ENCODE results near the gene PANK4.
"Not testable (repeated sequence)": the region's sequence is repeated elsewhere in the genome, so short reads cannot be mapped to it uniquely, and the experiment has no call there.

Gene PANK4

DNA sequence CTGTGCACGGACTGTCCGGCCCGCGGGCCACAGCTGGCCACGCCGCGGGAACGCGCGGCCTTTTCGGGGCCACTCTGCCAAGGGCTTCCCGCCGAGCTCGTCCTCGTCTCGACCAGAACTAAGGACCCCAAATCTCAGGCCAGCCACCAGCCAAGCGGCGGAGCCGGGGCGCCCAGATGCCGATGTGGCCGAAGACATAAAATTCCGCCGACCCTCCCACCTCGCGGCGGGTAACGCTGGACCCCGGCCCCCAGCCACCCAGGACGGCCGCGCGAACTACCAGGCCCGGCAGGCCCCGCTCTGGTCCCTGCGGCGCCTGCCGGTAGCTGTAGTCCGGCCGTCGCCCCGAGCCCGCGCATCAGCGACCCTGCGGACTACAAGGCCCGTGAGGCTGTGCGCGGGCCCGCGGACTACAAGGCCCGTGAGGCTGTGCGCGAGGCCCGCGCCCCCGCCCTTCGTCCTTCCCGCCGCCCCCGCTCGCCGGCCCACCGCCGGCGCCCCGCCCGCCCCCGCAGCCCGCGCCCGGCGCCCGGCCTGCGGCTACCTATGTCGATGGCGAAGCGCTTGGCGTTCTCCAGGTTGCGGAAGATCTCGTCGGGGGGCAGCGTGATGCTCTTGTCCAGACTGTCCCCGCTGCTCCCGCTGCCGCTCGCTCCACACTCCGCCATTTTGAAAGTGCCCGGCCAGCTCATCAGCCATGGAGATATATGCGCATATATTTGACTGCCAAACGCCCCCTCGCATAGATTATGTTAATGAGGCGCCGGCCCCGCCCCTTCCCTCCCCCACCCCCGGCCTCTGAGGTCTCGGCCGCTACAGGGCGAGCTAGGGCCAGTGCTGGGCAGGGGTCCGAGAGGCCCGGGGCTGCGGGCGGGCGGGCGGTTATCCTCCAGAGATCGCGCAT is at the start of gene PANK4:
Gene PANK4, minus strand, starts transcription at position 677 of the 904 bp plus-strand sequence. Its CDS starts 9 bp downstream, at position 668.
- peak; percentile 87 for DNase-seq (ENCODE audit: low spot score)

DNA sequence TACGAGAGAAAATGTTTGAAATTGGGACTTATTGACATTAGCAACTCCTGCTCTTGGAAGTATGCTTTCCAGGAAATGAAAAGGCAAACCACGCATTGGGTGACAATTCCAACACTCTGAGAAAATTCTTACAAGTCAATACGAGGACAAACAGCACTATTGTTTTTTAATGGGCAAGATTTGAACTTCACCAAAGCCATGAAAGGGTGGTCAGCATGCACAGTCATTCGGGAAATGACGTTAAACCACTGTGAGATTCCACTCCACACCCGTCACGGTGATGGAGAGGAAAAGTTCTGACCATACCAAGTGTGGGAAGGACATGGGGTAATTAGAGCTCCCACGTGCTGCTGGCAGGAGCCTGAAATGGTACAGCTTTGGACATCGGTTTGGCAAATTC is 48.0 kb upstream of the PANK4 start:
- no peak for DNase-seq (ENCODE audit: low spot score)

DNA sequence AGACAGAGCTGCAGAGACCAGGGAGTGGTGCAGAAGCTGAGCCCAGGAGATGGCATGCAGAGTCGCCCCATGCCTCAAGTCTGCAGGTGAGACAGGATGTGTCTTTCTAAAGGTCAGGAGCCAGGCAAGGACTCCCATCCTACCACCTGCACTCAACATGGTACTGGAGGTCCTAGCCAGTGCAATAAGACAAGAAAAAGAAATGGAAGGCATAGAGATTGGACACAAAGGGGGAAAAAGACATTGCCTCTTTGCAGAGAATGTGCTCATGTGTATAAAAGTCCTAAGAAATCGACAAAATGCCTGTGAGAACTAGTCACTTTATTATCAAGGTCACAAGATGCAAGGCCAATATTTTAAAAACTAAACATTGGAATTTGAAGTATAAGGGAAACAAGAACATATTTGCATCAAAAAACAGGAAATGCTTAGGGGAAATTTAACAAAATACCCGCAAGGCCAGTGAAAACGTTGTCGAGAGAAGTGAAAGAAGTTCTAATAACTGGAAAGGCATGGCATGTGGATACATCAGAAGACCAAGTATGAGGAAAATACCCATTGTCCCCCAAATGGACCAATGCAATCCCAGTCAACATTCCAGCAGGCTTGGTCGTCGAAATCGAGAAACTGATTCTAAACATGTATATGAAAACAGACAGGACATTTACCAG is 47.0 kb upstream of the PANK4 start:
- no peak for DNase-seq (ENCODE audit: low spot score)

DNA sequence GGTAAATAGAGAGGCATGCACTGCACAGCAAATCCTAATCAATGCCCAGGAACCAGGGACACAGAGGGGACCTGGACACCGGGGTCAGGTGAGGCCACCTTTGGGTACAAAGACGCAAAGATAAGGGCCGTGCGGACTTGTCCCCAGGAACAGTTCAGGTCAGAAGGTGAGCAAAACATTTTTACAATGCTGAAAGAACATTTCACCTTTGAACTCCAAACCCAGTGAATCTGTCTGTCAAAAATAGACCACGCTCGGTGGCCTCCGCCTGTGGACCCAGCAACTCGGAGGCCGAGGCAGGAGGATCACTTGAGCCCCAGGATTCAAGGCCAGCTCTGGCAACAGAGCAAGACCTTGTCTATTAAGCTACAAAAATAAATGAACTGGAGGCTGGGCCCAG is 45.0 kb upstream of the PANK4 start:
- no peak for DNase-seq (ENCODE audit: low spot score)

DNA sequence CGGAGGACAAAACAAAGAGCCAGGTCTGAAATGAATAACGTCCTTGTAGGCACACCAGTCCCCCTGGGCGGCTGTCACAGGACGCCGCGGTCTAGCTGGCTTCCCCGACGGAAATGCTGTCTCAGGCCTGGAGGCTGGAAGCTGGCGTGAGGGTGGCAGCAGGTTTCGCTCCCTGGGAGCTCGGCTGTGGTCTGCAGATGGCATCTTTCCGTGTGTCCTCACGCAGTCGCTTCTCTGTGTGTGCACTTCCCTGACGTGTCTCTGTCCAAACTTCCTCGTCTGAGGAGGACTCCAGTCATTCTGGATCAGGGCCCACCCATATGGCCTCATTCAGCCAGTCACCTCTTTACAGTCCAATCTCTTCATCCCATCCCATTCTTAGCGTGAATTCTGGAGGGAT is 43.9 kb upstream of the PANK4 start:
- no peak for DNase-seq (ENCODE audit: low spot score)

DNA sequence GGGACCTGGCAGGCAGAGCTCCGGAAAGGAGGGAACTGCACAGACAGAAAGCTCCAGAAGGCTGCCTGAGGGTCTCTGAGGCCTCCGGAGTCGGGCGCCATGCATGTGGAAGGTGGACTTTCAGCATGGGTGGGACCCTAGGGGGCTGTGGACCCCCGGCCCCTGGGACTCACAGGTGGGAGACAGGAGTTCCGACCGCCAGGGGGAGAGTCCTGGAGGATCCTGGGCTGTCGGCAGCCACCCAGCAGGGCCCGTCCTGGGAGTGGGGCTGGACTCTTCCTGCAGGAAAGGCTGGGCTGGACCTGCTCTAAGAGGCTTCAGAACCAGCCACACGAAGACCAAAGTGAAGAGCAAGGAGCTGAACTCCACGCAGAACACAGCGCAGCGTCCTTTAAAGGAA is 43.3 kb upstream of the PANK4 start:
- not testable (repeated sequence) for DNase-seq (ENCODE audit: low spot score)

DNA sequence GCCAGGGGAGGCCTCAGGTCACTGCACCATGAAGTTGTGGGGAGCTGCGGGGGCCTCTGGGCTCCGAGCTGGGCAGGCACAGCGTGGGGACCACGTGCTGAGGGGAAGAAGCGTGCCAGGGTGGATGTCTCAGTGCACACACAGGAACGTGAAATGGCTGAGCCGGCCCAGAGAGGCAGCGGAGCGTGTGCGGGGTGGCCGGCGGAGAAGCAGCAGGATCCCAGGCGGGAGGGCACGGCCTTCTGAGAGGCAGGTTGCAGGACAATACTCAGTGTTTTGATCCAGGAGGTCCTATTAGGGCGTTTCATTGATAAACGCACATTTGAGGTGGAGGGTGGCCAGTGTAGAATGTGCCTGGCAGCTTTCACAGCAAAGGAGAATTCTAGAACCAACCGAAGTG is 42.7 kb upstream of the PANK4 start:
- no peak for DNase-seq (ENCODE audit: low spot score)

DNA sequence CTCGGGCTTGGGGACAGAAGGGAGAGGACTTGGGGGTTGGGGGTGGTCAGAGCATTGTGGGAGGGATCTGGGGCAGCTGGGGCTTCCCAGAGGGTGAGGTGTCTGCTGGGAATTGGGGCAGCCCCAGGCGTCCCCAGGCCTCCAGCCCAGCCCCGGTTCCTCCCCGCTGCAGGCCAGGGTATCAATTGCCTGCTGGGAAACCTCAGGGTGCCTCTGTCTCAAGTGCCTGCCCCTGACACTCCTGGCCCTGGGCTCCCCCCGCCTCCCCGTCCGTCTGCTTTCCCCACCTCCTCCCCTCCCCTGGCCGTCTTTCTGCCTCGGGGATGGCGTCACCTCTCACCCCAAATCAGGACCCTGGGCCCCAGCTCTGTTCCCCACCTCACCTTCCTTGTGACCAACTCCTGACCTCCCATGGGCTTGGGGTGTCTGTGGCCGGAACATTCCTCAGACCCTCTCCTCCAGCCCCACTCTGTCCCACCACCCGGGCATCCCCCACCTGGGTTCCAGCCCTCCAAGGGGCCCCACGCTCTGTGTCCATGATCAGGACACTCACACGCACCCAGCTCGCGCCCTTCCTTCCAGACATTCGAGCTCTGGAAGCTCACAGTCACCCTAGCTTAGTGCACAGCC is 41.9 kb upstream of the PANK4 start:
- not testable (repeated sequence) for DNase-seq (ENCODE audit: low spot score)

DNA sequence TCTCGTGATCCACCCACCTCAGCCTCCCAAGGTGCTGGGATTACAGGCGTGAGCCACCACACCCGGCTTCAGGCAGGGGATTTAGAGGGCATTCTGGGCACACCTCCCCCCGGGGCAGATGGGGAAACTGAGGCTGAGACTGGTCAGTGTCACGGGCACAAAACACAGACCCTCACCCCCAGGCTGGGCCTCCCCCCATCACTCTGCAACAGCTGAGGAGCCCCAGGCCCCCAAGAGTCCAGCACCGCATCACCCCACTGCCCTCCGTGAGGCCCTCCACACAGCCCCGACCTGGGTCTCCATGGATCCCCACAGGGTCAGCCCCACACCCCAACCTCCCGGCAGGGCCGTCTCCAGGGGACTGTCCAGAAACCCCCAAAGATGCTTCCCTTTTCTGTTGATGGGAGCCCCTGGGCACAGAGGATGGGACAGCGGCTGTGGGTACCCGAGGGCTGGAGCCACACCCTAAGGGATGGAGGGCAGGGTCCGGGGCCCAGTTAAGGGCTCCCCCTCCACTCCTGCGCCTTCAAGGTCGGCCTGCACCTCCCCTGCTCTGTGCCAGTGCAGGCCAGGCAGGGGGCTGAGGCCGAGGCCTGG is 40.8 kb upstream of the PANK4 start:
- DNase-seq (ENCODE audit: low spot score): no peak

DNA sequence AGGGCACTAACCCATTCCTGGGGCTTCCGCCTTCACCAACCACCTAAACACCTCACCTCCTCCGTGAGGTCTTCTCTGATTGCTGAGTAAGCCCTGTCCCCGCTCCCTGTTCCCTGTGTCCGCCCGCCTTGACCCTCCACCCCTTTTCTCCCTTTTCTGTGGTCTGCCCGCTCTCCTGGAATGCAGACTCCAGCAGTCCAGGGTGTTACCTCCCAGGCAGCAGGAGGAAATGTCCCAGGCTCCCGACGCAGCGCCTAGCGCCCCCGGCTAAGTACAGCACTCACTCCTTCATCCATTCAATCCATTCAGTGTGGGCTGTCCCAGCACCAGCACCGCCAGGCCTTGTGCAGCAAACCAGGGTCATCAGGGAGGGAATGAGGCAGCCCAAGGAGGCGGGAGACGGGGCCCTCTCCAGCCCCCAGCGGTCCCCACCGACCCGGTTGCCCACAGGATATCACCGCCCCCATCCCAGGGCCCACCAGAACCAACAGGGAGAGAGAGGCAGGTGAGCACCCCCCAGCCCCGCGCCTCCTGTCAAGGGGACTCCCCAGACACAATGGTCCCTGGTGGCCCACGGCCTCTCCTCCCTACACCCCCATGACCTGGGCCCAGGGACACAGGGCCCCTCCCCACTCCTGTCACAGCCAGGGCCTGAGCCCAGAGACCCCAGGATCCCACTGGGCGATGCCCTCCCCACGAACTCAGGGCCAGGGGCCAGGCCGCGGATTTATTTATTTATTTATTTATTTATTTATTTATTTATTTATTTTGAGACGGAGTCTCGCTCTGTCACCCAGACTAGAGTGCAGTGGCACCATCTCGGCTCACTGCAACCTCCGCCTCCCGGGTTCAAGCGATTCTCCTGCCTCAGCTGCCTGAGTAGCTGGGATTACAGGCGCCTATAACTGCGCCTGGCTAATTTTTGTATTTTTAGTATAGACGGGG is 40.0 kb upstream of the PANK4 start:
- no peak for DNase-seq (ENCODE audit: low spot score)

DNA sequence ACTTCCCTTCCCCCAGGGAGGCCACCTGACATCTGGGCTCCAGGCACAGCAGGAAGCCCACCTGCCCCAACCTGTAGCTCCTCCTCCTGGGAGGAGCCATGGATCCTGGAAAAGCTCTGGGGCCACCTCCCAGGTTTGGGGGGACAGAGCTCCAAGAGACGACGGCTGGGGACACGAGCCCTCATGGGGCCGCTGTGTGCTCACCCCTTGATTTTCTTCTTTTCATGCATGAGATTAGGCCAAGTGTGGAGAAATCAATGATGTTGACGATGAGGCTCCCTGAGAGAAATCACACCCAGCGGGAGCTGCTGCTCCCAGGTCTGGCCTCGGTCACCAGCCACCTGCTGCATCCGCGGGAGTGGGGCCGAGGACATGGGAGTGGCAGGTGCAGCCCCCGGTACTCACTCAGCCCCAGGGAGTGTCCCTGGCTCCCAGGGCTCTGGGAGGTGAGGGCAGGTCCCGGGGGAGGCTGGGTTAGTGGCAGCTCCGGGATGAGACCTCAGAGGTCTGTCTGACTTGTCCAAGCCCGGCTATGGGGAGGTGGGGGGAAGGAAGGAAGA is 38.5 kb upstream of the PANK4 start:
- DNase-seq (ENCODE audit: low spot score): no peak

DNA sequence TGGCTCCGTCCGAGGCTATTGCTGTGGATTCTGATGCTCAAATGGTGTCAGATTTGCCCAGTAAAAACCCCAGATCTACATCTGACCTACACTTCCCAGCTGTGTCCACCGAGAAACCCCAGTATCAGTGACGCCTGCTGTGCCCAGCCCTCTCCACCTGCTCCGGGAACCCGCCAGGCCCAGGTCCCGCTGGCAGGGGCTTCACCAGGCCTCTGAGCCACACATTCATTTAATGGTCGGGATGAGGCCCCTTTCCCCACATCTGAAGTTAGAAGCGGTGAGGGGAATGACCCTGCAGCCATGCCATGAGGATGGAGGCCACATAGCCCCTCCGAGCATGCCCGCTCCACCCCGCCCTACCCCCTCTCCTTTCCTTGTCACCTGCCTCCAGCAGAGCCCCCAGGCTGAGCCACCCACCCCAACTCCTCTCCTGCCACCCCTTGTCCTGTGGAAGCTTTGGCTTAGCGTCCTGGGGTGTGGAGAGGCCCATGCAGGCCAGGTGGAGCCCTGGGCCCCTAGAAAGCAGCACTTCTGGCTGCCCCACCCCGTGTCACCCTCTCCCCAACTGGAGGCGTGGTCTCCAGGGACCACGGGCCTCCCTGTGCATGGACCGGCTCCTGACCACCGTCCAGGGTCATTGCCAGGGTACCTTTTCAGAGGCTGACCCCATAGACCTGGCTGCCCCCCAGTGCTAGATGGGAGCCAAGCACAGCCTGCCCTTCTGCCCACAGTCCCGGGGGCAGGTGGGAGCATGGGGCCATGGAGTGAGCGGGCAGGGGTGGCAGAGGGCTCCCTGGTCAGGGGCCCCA is 37.8 kb upstream of the PANK4 start:
- DNase-seq (ENCODE audit: low spot score): no peak

DNA sequence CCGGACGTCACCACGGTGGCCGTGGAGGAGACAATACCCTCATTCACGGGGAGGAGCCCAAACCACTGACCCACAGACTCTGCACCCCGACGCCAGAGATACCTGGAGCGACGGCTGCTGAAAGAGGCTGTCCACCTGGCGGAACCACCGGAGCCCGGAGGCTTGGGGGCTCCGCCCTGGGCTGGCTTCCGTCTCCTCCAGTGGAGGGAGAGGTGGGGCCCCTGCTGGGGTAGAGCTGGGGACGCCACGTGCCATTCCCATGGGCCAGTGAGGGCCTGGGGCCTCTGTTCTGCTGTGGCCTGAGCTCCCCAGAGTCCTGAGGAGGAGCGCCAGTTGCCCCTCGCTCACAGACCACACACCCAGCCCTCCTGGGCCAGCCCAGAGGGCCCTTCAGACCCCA is 36.8 kb upstream of the PANK4 start:
- no peak for DNase-seq (ENCODE audit: low spot score)

DNA sequence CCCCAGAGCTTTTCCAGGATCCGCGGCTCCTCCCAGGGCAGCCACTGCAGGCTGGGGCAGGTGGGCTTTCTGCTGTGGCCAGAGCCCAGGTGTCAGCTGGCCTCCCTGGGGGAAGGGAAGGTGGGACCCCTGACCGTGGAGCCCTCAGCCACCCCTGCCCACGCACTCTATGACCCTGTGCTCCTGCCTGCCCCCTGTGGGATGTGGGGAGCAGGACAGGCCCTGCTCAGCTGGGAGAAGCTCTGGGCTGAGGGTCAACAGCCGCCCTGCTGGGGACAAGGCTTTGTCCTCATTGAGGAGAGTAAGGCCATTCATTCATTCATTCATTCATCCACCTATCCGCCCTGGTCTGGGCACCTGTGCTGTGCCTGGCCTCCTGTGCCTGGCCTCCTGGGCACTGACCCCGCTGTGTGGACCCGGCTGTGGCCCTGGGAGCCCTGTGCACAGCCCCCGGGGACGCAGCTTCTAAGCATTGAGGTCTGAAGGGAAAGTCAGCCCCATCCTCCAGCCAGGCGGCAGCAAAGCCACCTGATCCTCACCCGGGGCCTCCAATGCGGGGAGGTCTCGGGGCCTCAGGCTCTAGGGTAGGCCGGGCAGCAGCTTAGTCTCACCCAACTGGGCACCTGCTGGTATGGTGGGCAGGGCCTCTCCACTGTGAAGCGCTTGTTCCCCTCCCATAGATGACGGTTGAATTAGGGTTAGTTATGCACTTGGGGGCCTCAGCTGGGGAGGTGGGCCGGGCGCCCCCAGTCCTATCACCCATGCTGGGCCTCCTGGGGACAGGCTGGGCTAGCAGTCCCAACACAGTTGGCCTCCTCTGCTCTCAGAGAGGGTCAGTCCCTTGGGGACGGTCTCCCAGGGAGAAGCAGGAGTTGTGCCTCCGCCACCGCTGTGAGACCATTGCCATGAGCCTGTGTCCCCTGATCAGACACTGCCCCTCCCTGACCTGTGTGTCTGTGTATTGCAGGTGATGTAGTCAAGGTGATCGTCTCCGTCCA is 35.8 kb upstream of the PANK4 start:
- no peak for DNase-seq (ENCODE audit: low spot score)

DNA sequence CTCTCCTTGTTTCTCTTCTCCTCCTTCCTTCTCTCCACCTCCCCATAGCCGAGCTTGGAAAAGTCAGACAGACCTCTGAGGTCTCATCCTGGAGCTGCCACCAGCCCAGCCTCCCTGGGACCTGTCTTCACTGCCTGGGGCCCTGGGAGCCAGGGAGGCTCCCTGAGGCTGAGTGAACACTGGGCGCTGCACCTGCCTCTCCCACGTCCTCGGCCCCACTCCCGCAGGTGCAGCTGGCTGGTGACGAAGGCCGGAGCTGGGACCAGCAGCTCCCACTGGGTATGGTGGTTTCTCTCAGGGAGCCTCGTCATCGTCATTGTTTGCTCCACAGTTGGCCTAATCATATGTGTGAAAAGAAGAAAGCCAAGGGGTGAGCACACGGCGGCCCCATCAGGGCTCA is 35.0 kb upstream of the PANK4 start:
- no peak for DNase-seq (ENCODE audit: low spot score)

DNA sequence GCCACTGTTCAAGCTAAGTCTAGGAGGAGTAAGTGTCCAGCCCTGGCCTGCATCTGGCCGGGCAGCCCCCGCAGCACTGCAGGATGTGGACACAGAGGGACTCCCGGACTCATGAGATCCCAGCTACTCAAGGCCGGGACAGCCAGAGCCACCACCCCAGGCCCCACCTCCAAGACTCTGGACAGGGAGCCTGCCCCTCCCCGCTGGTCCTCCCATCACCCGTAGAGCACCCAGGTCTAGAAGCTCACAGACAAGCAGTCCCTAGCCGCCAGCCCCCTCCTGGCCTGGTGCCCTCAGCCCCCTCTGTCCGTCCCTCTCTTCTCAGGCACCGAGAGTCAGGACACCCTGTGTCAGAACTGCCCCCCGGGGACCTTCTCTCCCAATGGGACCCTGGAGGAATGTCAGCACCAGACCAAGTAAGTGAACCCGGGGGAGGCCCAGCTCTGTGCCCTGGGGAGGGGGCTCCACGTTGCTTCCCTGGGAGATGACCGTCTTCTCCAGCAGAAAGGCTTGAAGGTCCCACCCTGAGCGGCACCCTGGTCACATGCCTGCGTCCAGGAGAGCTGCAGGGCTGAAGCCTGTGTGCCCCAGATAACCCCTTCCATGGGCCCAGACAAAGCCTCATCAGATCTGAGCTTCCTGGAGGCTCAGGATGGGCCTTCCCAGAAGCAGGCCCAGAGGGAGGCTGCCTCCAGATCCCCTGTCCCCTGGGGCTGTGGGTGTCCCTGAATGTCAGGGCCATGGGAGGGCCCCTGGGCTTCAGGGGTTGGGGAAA is 34.1 kb upstream of the PANK4 start:
- no peak for DNase-seq (ENCODE audit: low spot score)

DNA sequence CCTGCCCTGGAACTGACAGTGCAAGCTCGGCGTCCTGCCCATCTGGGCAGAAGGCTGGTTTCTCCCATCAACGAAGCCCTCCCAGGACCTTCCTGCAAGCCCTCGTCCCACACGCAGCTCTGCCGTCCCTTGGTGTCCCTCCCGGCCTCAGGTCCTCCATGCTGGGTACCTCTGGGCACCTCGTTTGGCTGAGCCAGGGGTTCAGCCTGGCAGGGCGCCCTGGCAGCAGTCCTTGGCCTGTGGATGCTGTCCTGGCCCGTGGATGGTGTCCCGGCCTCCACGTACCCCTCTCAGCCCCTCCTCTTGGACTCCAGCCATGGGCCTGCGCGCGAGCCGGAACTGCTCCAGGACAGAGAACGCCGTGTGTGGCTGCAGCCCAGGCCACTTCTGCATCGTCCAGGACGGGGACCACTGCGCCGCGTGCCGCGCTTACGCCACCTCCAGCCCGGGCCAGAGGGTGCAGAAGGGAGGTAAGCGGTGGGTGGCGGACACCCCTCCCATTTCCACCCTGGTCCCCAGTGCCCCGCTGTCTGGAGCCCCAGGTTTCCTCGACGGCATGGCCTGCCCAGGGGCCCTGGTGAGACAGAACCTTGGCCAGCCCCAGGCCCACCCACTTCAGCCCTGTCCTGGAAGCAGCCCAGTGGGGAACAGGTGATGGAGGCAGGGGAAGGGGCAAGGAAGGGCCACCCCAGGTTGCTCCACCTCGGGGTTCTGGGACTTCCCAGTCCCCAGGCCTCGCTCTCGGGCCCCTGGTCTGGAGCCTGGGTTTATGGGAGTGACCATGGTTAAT is 33.3 kb upstream of the PANK4 start:
- no peak for DNase-seq (ENCODE audit: low spot score)
